NCI-H2081 (cell line): Measurements from ENCODE around the gene ST6GAL1.

Source experiments
- DNase-seq, 2 experiments: peaks; one replicate each; lab custom pipeline; 2025; lab: John Stamatoyannopoulos, UW

The ST6GAL1 gene

DNA sequence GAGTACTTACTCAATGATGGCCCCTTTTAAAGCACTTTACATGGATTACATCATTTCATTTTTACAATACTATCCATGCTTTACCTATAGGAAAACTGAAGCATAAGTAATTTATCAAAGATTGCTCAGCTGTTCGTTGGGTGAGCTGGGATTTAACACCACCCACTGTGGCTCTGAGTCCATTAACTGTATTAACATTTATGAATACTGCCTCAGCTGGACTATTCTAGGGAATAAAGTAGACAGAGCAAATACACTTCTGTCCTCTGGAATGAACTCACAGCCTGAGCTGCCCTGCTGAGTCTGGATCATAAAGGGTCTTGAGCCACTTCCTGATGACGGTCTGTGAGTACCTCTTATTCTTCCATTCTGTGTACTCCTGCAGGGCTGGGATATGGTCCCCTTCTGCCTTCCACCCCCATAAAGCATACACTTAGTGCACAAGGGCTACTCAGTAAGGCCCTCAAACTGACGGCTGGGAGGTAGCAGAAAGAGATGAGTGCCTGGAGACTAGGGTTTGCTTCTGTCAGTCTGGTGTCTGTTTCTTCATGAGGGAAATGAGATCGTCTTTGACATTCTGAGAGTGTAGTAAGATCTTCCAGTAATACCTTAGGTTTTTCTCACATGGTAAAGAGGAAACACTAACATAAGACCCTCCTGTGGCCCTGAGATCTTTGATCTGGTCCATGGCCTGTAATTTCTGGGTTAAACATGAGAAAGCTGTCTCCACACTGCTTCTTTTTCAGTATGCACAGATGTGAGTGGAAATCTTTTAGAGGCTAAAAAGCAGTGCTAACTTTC is 12.6 kb upstream of the ST6GAL1 start:
- no peak for DNase-seq

DNA sequence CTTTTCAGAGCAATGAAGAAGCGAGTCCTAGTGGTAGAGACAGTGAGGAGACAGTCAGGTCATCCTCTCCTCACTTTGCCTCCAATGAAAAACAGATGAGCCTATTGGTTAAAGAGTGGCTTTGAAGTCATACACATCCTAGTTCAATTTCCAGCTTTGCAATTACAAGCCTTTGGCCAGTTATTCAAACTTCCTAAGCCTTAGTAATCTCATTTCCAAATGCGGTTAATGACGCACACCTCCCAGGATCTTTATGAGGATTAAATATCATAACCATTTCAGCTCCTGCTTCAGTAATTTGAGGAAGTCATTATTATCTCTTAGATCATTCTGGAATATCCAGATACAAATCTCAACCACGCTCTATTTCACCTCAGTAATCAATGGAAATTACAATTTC is 10.0 kb upstream of the ST6GAL1 start:
- DNase-seq = no peak

GRCh38 chr3:186920796-186921195 is 9.5 kb upstream of the ST6GAL1 start:
- DNase-seq = no peak

DNA sequence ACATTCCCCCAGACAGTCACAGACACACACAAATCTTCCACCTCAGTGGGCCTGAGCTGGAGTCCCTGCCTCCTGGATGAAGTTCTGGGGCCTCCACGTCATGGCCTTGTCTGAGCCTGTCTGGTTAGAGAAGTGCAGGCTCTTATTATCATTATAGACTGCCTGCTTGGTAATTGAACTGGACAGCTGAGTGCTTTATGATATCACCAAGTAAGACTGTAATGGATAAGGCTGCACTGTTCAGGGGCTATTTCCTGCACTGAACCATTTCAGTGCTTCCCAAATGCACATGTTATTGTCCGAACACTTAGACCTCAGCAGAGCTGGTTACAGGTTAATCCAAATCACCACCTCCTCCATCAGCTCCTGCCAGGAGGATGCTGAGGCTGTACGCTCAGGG is 8.7 kb upstream of the ST6GAL1 start:
- no peak for DNase-seq

DNA sequence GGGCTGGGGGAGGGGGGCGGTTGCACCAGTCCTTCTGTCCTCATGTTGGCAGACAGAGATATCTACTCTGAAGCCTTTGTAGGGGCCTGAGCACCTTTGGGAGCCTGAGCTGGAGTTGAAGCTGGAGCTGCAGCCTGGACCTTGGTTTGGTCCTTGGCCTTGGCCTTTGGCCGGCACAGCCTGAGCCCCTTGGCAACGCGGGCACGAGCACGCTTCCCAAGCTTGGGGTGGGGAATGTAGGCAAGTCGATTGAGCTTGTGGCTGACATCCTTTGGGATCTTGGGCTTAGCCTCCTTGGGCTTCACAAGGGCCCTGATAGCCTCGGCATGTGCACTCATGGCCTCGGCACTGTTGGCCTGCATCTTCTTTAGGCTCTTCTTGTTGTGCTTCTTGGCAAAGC is 8.1 kb upstream of the ST6GAL1 start:
- DNase-seq = no peak

DNA sequence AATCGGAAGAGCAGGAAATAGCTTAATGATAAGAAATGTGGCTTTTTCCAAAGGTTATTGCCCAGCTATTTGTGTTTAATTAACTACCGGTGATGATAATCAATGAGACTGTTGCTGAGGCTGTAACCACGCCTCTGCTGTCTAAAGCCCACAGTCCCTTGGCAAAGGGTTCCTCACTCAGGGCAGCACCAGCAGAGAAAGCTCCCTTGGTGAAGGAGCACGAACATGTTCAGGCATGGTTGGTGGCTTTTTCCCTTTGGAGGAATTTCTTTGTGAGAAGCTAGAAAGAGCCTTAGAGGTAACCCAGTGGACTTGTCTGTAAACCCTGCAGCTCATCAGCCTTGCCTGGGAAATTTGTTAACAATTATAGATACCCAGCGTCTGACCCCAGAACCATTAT is 7.5 kb upstream of the ST6GAL1 start:
- DNase-seq = no peak

DNA sequence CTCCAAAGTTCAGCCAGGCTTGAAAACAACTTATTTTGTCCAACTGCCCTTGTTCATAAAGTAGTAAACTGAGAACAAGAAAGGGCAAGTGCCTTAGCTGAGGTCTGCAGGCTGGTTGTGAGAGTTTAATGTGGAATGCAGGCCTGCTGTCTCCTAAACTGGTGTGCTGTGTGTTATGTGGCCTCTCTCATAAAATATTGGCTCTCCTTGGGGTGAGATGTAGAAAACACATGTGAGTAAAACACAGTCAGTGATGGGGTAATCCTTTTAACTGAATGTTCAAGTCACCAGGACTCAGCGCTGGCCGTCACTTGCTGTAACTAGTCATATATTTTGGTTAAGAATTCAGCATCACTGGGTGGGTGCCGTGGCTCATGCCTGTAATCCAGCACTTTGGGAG is 7.1 kb upstream of the ST6GAL1 start:
- DNase-seq = no peak

DNA sequence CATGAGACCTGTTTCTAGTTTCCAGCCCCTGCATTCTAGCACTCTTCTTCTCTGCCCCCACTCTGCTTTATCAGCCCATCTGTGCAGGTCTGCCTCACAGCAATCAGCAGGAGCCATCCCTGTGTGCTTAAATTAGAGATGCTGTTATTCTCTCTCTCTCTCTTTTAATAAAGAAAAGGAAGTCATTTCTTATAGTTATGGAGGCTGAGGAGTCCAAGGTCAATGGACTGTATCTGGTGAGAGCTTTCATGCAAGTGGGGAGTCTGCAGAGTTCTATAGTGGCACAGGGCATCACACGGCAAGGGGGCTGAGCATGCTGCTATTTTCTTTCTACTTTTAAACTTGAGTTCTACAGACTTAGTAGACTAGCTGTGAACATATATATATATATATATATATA is 4.5 kb upstream of the ST6GAL1 start:
- DNase-seq = no peak

GRCh38 chr3:186929186-186929585 is 1.1 kb upstream of the ST6GAL1 start:
- DNase-seq = no peak

DNA sequence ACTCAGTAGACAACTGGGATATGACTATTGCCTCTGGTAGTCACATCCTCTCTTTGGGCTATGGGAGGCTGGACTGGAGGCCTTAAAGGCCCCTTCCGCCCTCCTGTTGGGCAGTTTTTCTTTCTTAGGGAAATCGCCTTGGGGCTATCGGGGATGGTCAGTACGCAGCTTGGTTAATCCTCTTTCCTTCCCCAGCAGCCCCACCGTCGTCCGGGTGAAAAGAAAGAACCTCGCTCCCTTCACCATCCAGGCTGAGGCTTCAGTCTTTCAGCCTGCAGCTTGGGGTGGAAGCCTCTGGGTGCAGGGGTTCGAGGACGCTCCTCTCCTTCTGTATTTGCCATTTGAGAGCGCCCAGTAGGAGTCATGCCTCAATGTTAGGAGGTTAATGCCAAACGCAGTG is 641 bp upstream of the ST6GAL1 start:
- DNase-seq = no peak

DNA sequence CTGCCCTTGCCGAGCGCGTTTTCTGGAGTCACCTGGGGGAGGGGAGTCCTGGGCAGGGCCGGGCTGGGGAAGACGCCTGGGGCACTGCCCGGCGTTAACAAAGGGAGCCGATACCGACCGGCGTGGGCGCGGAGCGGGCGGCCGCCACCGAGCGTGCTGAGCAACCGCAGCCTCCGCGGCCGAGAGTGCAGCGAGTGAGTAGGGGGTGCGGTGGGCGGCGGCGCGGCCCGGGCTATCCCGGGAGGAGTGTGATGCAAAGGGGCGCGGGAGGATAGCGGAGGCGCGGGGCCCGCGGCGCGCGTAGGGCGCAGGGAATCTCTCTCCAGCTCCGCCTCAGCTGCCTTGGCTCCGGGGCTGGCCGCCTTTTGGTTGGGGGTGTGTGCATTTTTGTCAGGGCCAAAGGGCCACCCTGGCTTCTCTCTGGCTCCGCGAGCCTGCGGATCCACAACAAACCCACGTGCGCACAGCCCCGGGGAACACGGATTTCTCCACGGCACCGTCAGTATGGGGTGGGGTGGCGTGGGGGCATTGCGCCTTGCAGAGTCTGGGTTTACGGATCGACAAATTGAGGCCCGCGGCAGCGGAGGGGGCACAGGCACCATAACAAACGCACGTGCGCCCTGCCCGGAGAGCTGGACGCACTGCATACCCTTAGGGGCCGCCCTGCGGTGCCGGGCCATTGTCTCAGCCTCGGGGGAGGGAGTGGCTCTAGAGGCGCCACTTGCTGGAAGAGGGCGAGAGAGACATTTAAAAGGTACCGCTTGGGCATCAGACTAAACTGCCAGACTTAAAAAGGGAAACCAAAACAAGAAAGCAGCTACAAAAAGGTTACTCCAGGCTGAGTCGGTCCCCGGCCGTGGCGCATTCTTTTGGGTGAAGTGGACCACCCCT is 560 bp downstream of the ST6GAL1 start:
- DNase-seq = no peak

GRCh38 chr3:186931532-186932280 is 1.4 kb downstream of the ST6GAL1 start:
- DNase-seq = no peak

- no peak for DNase-seq
These were observed 2.2 kb downstream of the ST6GAL1 start for GRCh38 chr3:186932281-186933181.

DNA sequence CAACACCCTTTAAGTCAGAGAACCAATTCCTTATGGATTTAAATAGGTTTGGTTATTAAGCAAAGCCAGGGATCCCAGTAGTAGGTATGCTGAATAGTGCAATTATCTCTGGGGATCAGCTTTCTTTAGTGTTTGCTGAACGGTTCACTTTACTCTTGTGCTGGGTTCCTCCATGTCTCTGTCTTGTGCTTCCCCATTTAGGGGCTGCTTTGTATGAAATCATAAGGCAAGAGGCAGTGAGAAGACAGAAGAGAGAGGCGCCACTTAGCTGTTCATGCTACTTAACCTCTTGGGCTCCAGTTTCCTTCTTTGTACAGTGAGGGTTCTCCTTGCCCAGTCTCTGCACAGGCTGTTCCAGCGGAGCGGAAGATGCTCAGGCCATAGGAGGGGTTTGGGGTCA is 3.5 kb downstream of the ST6GAL1 start:
- no peak for DNase-seq

DNA sequence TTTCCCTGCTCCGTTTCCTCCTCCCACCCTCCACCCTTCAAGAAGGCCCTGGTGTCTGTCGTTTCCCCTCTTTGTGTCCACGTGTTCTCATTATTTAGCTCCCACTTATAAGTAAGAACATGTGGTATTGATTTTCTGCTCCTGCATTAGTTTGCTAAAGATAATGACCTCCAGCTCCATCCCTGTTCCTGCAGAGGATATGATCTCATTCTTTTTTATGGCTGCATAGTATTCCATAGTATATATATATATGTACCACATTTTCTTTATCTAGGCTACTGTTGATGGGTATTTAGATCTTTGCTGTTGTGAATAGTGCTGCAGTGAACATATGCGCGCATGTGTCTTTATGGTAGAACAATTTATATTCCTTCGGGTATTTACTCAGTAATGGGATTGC is 4.8 kb downstream of the ST6GAL1 start:
- no peak for DNase-seq

DNA sequence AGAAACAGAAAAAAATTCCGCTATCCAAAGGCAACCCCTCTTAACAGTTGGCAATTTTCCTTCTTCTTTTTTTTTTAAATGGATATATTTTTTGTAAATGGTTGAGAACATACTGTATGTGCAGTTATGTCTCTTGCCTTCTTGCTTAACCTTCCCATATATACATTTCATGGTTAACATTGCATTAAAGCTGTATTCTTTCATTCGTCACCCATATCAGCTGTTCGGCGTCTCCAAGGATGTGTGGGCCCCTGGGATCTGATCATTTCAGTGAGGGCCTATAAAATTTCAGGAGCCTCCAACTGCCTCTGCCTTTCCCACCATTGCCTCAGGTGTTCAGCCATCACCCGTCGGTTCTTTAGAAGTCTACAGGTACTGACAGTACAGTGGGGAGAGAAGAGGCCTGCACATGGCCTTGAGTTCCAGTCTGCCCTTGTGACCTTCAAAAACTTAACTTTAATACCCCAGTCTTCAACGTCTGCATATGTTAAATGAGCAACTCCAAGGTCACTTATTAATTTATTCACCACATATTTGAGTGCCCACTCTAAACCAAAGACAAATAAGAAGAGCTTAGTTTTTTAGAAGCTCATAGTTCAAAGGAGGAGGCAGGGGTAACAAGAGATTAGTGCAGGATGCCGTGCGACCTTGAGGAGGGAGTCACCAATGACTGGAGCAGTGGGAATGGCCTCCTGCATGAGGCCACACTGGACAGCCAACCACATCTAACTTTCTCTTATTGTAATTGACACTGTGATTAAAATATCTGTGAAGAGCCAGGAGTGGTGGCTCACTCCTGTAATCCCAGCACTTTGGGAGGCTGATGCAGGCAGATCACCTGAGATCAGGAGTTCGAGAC is 6.9 kb downstream of the ST6GAL1 start:
- DNase-seq = no peak

DNA sequence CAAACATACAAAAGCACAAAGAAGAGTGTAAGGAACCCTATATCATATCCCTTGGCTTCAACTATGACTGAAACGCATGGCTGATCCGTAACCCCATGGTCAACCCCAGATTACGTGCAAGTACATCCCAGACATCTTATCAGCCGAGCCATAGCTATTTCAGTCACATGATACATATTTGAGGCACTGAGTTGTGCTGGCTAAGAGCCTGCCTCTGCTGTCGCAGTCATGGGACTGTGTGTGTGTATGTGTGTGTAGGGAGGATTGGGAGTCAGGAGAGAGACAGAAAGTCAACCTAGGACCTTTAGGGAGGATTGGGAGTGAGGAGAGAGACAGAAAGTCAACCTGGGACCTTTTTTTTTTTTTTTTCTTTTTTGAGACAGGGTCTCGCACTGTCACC is 8.4 kb downstream of the ST6GAL1 start:
- DNase-seq = no peak

GRCh38 chr3:186939536-186939935 is 9.2 kb downstream of the ST6GAL1 start:
- DNase-seq = no peak

DNA sequence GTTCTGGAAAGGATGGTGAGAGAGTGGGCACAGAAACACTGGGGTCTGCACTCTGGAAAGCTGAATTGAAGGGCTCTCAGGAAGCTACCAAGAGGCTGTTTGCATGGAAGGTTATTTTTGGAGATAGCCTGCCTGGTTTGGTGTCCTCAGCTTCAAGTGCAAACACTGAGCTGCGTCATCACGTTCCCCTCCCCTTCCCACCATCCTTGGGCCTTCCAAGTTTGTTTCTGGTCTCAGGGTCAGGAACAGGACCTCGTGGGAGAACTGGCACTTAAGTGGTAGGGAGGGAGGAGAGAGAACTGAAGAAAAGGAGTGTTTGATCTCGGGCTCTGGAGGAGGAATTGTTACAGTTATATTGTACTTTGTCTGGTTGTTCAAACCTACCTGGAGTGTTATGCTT is 10.6 kb downstream of the ST6GAL1 start:
- DNase-seq = no peak

GRCh38 chr3:186942168-186942567 is 11.8 kb downstream of the ST6GAL1 start:
- no peak for DNase-seq
